ENCODE data around the gene CFB. TPM values are rescaled to one million over a fixed set of nuclear protein-coding genes. Genes with fewer than 3 reads are reported as not detected.
A peak's percentile ranks its signal among the peaks of the same experiment; 100 is the strongest.

CFB gene
- total RNA-seq, 6 experiments from 2014 or later: 1,939 to 4,112 (median 3,131) TPM

DNA sequence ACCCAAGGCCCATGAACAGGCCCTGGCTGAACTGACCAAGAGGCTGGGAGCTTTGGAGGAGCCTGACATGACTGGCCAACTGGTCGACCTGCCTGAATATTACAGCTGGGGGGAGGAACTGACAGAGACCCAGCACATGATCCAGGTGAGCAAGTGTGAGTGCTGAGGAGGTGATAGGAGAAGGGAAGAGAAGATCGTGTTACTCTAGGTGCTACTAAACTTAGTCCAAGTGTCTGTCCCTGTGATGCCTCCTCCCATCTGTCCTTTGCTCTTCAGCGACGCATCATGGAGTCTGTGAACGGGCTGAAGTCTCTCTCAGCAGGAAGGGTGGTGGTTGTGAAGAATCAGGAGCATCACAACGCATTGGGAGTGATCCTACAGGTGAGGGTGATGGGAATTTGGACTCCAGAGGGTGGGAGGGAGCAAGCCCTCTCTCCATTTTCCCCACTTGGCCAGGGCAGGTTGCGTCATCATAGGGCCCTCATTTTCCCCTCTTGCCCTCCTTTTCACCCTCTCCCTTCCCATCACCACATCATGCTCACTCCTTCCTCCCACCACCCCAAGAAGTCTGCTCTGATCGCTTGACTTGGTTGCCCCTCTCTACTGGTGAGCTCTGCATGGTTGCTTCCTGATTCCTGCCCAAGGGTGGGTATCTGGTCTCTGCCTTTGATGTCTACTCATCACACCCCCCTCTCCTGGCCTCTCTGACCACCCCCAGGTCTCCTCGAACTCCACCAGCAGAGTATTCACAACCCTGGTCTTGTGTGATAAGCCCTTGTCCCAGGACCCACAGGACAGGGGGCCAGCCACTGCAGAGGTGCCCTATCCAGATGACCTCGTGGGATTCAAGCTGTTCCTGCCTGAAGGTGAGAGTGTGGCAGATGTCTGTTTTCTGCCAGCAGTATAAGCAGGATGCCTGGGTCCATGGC is 21.4 kb downstream of the CFB start:
- Histone ChIP-seq H3K27ac (no peak overlapping the region), H3K27me3 (no peaks in the 10 kb centered on the region), H3K4me1 (peaks cover 0 to 26% (median 8%) of the 10 kb centered on the region in 4 donors), H3K4me3 (no peak overlapping the region), H3K9me3 (no peaks in the 10 kb centered on the region), H3K36me3 (peaks cover 15 to 65% (median 32%) of the 10 kb centered on the region in 4 donors)
- 80% methylated on average over 8 of the region's 10 CpGs for WGBS (ENCODE audit: insufficient coverage, low coverage, low lambda C conversion rate, missing lambda C conversion rate)
- DNase-seq (peak in 1 of 3 donors; percentile 21), ATAC-seq (no peak)
- TF ChIP-seq, protein P1, sequence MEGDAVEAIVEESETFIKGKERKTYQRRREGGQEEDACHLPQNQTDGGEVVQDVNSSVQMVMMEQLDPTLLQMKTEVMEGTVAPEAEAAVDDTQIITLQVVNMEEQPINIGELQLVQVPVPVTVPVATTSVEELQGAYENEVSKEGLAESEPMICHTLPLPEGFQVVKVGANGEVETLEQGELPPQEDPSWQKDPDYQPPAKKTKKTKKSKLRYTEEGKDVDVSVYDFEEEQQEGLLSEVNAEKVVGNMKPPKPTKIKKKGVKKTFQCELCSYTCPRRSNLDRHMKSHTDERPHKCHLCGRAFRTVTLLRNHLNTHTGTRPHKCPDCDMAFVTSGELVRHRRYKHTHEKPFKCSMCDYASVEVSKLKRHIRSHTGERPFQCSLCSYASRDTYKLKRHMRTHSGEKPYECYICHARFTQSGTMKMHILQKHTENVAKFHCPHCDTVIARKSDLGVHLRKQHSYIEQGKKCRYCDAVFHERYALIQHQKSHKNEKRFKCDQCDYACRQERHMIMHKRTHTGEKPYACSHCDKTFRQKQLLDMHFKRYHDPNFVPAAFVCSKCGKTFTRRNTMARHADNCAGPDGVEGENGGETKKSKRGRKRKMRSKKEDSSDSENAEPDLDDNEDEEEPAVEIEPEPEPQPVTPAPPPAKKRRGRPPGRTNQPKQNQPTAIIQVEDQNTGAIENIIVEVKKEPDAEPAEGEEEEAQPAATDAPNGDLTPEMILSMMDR (IDR thresholded peaks at IDR 0.05): no peak
- TF ChIP-seq POLR2A (IDR thresholded peaks at IDR 0.05): no peak
- intact Hi-C loops (cut with DNase I): no loop called here

GRCh38 chr6:31967926-31968320 is 22.0 kb downstream of the CFB start:
- no peak overlapping the region for H3K4me3 ChIP-seq
- no peaks in the 10 kb centered on the region for H3K9me3 ChIP-seq
- intact Hi-C loops (cut with DNase I): no loop called here
- TF ChIP-seq POLR2A (IDR thresholded peaks at IDR 0.05): no peak
- TF ChIP-seq, protein P1 (IDR thresholded peaks at IDR 0.05): no peak
- no peaks in the 10 kb centered on the region for H3K27me3 ChIP-seq
- DNase-seq (peak in 1 of 3 donors; percentile 19), ATAC-seq (no peak)
- peaks cover 0 to 30% (median 10%) of the 10 kb centered on the region in 4 donors for H3K4me1 ChIP-seq
- H3K36me3 ChIP-seq: peaks cover 15 to 58% (median 27%) of the 10 kb centered on the region in 4 donors
- WGBS (ENCODE audit: insufficient coverage, low coverage, low lambda C conversion rate, missing lambda C conversion rate): no CpG with 5 or more reads among the region's 3 CpGs
- H3K27ac ChIP-seq: no peak overlapping the region

DNA sequence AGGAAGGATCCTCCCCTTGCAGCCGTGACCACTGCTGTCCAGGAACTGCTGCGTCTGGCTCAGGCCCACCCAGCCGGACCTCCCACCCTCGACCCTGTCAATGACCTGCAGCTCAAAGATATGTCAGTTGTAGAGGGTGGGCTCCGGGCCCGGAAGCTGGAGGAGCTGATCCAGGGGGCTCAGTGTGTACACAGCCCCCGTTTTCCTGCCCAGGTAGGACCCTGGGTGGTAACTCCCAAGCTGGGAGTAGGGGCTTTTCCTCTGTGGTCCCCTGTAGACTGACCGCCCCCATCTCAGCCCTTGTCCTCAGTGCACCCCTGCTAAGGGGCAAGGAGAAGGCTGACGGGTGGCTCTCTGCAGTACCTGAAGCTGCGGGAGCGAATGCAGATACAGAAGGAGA is 22.4 kb downstream of the CFB start:
- DNase-seq (peak in 1 of 3 donors; percentile 45), ATAC-seq (no peak)
- intact Hi-C loops (cut with DNase I): no loop called here
- no peak overlapping the region for H3K27ac ChIP-seq
- H3K4me1 ChIP-seq: peaks cover 0 to 34% (median 12%) of the 10 kb centered on the region in 4 donors
- H3K9me3 ChIP-seq: no peaks in the 10 kb centered on the region
- WGBS (ENCODE audit: insufficient coverage, low coverage, low lambda C conversion rate, missing lambda C conversion rate): 100% methylated on average over 4 of the region's 11 CpGs
- H3K36me3 ChIP-seq: peaks cover 15 to 55% (median 26%) of the 10 kb centered on the region in 4 donors
- TF ChIP-seq, protein P1 (IDR thresholded peaks at IDR 0.05): no peak
- no peak for TF ChIP-seq POLR2A (IDR thresholded peaks at IDR 0.05)
- no peaks in the 10 kb centered on the region for H3K27me3 ChIP-seq
- H3K4me3 ChIP-seq: no peak overlapping the region

- intact Hi-C loops (cut with DNase I): no loop called here
- Histone ChIP-seq H3K4me1 (peaks cover 0 to 38% (median 14%) of the 10 kb centered on the region in 4 donors), H3K27me3 (no peaks in the 10 kb centered on the region), H3K9me3 (no peaks in the 10 kb centered on the region), H3K27ac (no peak overlapping the region), H3K4me3 (no peak overlapping the region), H3K36me3 (peaks cover 15 to 48% (median 21%) of the 10 kb centered on the region in 4 donors)
- WGBS (ENCODE audit: insufficient coverage, low coverage, low lambda C conversion rate, missing lambda C conversion rate): 81% methylated on average over 5 of the region's 23 CpGs
- ATAC-seq: no peak
- TF ChIP-seq POLR2A (IDR thresholded peaks at IDR 0.05): no peak
- peak in 1 of 3 donors; percentile 48 for DNase-seq
These were observed 23.2 kb downstream of the CFB start for GRCh38 chr6:31968791-31969711.
